Globus pallidus (tissue), 1 donor: ENCODE measurements around the gene ARHGAP27.

ENCODE experiments used
- DNase-seq: peaks from one replicate; pipeline ENCODE4 v3.0.0-alpha.2; 2015; ENCODE audit warnings: low spot score

ARHGAP27 gene

GRCh38 chr17:45385331-45385997, 47.2 kb downstream of the ARHGAP27 start:
- DNase-seq, result peak; percentile 69

DNA sequence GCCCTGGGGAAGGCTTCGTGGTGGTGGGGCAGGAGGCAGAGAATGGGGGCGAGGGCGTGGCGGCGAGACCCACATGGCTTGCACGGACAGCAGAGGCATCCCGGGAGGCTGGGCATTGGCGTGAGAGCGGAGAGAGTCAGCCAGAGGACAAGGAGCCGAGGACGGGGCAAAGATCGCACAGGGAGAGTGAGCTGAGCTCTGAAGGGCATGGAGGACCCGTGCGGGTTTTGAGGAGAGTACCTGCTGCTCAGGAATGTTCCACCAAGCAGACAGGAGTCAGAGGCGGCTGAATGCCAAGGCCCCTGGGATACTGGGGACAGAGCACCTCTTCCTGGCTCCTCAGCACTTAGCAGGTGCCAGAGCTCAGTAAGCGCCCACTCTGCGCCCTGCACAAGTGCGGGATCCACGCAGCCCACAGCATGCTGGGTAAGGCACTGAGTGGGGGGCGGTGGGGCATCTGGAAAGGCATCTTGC, 47.8 kb downstream of the ARHGAP27 start:
- no peak for DNase-seq

DNA sequence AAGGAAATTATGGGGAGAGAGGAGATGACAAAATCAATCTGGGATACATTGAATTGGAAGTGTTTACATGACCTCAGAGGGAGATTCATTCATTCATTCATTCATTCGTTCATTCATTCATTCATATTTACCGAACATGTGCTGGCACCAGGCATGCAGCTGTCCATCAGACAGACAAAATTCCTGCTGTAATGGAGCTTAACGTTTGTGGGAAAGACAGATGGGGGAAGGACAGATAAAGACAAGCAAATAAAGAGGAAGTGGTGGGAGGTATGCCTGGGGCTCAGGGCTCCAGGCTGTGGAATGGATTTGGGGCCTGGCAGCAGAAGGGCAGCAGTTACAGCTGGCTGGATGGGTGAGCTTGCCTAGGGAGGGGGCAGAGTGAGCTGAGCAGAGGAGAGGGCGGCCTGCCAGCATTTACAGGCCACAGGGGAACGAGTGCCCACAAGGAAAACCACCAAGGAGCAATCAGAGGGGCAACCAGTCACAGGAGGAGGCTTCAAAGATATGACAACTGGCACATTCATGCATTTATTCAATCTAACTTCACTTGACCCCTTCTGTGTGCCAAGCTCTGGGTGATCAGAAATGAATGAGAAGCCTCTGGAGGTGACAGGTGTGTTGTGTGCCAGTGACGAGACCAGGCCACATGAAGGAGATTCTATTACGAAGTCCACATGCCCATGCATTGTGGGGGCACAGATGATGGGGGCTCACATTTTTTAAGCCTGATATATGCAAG, 48.5 kb downstream of the ARHGAP27 start:
- DNase-seq, result no peak

DNA sequence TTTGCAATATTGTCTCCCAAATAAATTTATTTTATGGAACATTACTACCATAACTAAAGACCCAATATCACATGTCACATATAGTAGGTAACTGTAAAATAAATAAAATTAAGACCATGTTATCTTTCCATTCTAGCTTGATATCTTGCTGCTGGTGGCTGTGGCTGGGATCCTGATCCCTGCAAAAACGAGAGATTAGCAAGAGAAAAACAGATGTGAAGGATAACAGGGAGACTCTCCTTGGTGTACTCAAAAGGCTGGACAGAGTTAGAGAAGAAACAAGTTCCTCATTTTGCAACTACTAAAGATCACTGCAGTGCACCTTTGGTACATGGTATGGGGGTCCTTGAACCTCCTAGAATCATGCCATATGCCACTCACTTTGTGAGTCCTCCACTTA, 49.7 kb downstream of the ARHGAP27 start:
- DNase-seq, result no peak

DNA sequence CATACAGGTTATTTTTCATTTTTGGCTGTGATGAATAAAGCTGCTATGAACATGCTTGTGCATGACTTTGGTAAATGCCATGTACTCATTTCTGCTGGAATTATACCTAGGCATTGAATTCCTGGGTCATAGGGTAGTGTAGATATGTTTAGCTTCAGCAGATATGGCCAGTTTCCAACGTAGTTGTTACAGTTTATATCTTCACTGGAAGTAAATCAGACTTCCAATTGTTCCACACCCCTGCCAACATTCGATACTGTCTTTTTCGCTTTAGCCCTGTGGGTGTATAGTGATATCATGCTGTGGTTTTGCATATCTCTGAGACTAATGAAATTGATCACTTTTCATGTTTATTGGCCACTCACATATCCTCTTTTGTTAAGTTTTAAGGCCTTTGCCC, 50.4 kb downstream of the ARHGAP27 start:
- DNase-seq, result no peak

- DNase-seq, result no peak
Observed at GRCh38 chr17:45380991-45381390, 51.7 kb downstream of the ARHGAP27 start.

DNA sequence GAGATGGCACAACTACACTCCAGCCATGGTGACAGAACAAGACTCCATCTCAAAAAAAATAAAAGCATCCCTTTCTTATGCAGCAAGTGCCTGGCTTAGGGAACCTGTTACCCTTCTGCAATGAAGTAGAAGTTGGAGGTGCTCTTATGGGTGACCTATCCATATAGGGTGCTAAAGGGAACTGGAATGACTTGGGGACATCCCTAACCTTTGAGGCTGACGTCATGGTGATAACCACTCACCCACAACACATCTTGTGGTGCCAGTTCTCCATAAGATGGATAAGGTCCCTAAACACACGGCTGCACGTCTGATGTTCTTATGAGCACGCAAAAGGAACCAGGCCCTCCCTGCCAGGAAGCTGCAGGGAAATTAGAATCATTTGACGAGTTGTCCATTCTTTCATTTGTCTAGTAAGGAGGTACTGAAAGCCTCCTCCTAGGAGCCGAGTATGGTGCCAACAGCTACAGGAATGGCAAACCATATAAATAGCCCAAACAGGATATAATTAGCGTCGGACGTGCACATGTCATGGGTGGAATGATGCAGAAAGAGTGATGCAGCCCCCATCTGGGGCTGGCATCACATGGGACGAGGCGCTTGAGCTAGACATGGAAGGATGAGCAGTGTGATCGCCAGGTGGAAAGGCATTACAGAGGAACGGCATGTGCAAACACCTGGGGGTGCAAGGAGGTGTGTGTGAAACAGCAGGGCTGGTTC, 52.5 kb downstream of the ARHGAP27 start:
- no peak for DNase-seq

DNA sequence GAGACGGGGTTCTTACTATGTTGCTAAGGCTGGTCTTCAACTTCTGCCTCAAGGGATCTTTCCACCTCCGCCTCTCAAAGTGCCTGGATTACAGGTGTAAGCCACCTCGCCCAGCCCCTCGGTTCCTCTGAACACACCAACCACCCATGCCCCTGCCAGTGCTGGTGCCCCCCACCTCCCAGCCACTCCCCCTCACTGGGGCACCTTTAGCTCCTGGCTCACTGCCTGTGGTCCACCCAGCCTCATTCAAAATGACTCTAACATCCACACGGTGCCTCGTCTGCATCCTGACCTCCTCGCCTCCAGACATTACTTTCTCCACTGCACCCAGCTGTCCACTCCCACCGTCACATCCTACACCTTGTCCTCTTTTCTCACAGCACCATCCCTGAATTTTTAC, 55.3 kb downstream of the ARHGAP27 start:
- no peak for DNase-seq

GRCh38 chr17:45376171-45377005, 56.3 kb downstream of the ARHGAP27 start:
- no peak for DNase-seq

- no peak for DNase-seq
Observed at GRCh38 chr17:45374501-45374900, 58.2 kb downstream of the ARHGAP27 start.

DNA sequence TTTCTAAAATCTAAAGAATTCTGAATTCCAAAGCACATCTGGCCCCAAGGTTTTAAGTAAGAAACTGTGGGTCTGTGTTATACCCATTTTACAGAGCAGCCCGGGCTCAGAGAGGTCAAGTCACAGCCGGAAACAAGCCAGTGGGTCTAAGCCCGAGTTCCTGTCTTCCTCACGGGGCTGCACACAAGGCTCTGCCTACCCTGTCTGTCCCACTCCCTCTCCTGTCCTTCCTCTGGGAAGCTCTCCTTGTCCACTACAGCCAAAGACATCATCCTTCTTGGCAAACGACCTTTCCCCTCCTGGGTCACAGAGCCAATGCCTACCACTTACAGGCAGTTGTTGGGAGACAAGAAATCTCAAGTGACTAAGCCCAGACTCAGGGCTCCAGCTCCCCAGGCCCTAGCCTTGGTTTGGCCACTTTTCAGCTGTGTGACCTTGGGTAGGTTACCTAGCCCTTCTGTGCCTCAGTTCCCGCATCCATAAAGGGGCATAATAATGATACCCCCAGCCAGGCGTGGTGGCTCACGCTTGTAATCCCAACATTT, 60.3 kb downstream of the ARHGAP27 start:
- DNase-seq, result no peak

DNA sequence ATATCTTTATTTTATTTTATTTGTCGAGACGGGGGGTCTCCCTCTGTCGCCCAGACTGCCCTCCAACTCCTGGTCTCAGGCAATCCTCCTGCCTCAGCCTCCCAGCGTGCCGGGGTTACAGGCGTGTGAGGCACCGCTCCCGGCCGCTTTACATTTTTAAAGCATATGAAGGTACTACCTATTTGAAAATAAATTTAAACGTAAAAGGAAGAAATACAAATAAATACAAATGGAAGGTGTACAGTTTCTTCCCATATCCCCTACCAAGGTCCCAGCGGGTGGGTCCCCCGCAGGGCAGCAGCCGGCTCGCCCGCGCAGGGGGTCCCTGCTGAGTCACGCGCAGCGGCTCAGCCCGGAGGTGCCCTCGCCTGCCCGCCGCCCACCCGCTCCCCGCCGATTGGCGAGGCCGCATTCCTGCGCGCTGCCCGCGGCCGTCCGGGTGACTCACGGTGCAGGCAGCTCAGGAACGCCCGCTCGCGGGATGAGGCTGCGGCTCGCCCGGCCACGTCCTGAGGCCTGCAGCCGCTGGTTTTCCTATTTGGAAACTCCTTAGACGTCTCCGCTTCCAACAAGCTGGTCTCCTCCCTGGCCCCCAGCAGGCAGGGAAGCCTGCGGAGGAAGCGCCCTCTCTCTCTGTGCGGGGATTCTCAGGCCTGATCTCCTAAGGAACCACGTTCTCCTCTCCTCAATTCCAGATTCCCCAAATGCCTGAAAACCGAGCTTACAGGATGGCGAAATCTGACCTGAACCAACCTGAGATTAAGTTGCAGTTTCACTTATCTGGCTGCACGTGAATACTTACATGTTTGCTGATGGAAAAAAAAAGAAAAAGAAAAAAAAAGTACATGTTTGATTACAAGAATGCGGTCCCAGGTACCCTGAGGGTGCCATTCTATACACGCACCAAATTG, 61.0 kb downstream of the ARHGAP27 start:
- DNase-seq, result no peak

DNA sequence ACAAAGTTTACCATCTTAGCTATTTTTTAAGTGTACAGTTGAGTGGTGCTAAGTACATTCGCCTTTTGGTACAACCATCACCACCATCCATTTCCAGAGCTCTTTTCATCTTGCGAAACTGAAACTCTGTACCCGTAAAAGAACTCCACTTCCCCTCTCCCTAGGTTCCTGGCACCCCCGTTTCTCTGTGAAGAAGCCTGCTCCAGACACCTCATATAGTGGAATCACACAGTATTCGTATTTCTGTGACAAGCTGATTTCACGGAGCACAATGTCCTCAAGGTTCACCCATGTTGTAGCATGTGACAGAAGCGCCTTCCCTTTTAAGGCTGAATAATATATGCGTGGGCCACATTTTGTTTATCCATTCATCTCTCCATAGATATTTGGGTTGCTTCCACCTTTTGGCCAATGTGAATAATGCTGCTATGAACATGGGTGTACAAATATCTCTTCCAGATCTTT, 61.7 kb downstream of the ARHGAP27 start:
- DNase-seq, result no peak

- no peak for DNase-seq
Observed at GRCh38 chr17:45369421-45369820, 63.2 kb downstream of the ARHGAP27 start.

- no peak for DNase-seq
Observed at GRCh38 chr17:45368651-45369050, 64.0 kb downstream of the ARHGAP27 start.

GRCh38 chr17:45367216-45367615, 65.5 kb downstream of the ARHGAP27 start:
- no peak for DNase-seq

DNA sequence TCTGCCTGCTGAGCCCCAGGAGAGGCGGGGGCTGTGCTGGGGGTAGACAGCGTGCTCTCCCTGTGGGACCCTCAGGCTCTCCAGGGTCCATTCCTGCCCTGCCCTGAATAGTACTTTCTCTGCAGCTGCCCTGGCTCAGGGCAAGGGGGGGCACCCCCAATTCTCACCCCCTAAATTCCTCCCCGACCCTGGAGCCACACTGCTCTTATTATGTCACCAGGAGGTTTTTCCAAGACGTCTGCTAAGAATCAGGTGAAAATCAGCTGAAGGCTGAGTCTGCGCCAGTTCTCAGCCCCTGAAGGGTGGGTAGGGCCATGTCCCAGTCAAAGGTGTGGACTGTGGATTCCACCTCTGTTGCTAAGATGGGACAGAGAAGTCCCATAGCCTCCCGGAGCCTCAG, 66.0 kb downstream of the ARHGAP27 start:
- DNase-seq, result no peak

DNA sequence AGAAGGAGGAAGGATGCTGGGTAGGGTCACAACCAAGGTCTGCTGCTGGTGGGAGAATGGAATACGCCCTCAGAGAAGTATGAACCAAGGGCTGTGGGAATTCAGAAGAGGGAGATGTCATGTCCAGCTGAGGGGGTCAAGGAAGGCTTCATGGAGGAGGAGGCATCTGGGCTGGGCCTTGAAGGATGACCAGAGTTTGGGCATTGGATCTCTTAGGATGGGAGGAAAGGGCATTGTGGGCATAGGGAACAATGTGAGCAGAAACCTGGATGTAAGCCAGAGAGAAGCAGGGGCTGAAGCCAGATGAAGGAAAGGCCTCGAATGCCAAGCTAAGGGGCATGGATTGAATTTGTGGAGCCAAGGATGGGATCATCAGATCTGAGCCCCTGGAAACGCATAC, 66.6 kb downstream of the ARHGAP27 start:
- no peak for DNase-seq

- DNase-seq, result no peak
Observed at GRCh38 chr17:45364531-45365390, 67.9 kb downstream of the ARHGAP27 start.

DNA sequence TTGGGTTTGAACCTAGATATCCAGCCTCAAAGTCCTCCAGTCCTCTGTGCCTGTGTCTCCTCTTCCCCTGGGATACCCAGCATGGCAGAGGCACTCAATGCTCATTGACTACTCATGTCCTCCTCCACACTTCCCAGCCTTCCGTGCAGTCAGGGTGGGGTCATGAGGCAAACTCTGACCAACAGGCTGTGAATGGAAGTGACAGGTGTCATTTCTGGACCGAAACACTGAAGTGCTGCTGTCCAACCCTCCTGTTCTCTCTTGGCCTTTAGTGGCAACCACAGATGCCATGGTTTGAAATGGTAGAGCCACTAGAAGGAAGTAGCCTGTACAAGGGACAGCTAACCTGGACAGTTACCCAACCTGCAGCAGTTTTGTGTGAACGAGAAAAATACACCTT, 69.2 kb downstream of the ARHGAP27 start:
- DNase-seq, result no peak
